OCI-LY1 (cell line): Measurements from ENCODE around the gene PROSER2.

Experiments
- EZH2 ChIP-seq: fragments of 200-600 bp; sonication (generic), shearing (Covaris generic); IDR thresholded peaks from 2 replicates; pipeline ENCODE4 v1.8.0; 2017; ENCODE audit warnings: borderline replicate concordance, mixed run types, mild to moderate bottlenecking, antibody characterized with exemption, low read length, moderate library complexity, mixed read lengths
- TF ChIP-seq, protein P1 (sequence below): fragments of 200-600 bp; sonication (generic), shearing (Covaris generic); IDR thresholded peaks from 2 replicates; pipeline ENCODE4 v1.5.1; 2017; ENCODE audit warnings: mild to moderate bottlenecking, antibody characterized with exemption, low read length, moderate library complexity, mixed read lengths

DNA sequence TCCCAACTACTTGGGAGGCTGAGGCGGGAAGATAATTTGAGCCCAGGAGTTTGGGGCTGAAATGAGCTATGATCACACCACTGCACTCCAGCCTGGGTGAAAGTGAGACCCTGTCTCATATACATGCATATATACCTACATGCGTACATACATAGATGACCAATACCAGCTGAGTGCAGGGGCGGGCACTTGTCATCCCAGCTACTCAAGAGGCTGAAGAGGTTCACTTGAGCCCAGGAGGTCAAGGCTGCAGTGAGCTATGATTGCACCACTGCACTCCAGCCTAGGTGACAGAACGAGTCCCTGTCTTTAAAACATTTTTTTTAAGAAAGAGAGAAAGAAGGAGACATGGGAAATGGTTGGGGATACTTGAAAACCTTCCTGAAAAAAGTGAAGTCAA, 17.4 kb upstream of the PROSER2 start:
- TF ChIP-seq, protein P1, sequence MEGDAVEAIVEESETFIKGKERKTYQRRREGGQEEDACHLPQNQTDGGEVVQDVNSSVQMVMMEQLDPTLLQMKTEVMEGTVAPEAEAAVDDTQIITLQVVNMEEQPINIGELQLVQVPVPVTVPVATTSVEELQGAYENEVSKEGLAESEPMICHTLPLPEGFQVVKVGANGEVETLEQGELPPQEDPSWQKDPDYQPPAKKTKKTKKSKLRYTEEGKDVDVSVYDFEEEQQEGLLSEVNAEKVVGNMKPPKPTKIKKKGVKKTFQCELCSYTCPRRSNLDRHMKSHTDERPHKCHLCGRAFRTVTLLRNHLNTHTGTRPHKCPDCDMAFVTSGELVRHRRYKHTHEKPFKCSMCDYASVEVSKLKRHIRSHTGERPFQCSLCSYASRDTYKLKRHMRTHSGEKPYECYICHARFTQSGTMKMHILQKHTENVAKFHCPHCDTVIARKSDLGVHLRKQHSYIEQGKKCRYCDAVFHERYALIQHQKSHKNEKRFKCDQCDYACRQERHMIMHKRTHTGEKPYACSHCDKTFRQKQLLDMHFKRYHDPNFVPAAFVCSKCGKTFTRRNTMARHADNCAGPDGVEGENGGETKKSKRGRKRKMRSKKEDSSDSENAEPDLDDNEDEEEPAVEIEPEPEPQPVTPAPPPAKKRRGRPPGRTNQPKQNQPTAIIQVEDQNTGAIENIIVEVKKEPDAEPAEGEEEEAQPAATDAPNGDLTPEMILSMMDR = no peak
- no peak for TF ChIP-seq EZH2
